Nephron (organoid): ENCODE data around the gene ADCY2.

Experiments used
- H3K27ac Mint-ChIP-seq, 3 experiments: 2 replicates each; pipeline ENCODE4 v1.8.0; 2020; ENCODE audit warnings: mixed read lengths in 3 of 3, mild to moderate bottlenecking in 2 of 3, moderate library complexity in 1 of 3
- H3K27me3 Mint-ChIP-seq: 2 replicates; pipeline ENCODE4 v1.8.0; 2021; ENCODE audit warnings: low read depth, mild to moderate bottlenecking, moderate library complexity, mixed read lengths
- H3K36me3 Mint-ChIP-seq: 2 replicates; pipeline ENCODE4 v1.8.0; 2020; ENCODE audit warnings: low read depth, mixed read lengths
- H3K4me1 Mint-ChIP-seq: 2 replicates; pipeline ENCODE4 v1.8.0; 2020; ENCODE audit warnings: mixed read lengths
- H3K4me3 Mint-ChIP-seq, 3 experiments: 2 replicates each; pipeline ENCODE4 v1.8.0; 2020; ENCODE audit warnings: mild to moderate bottlenecking in 3 of 3, mixed read lengths in 3 of 3, moderate library complexity in 2 of 3
- H3K9me3 Mint-ChIP-seq: 2 replicates; pipeline ENCODE4 v1.8.0; 2020; ENCODE audit warnings: mixed read lengths
- CTCF ChIP-seq, 3 experiments: fragments of 200-600 bp; sonication (generic); IDR thresholded peaks; one replicate each; pipeline ENCODE4 v1.5.0; 2021; ENCODE audit warnings: antibody characterized with exemption in 3 of 3; ENCODE audit not compliant: unreplicated experiment in 3 of 3

Gene ADCY2

GRCh38 chr5:7705261-7705660, 309.3 kb downstream of the ADCY2 start:
- Mint-ChIP-seq H3K27me3 (no peaks in the 10 kb centered on the region), H3K4me3 (no peak overlapping the region), H3K4me1 (no peaks in the 10 kb centered on the region), H3K36me3 (peaks cover 4% of the 10 kb centered on the region), H3K9me3 (peaks cover 3% of the 10 kb centered on the region), H3K27ac (no peak overlapping the region)
- no peak for TF ChIP-seq CTCF (IDR thresholded peaks at IDR 0.05; ENCODE audit: unreplicated experiment in 3 of 3)

DNA sequence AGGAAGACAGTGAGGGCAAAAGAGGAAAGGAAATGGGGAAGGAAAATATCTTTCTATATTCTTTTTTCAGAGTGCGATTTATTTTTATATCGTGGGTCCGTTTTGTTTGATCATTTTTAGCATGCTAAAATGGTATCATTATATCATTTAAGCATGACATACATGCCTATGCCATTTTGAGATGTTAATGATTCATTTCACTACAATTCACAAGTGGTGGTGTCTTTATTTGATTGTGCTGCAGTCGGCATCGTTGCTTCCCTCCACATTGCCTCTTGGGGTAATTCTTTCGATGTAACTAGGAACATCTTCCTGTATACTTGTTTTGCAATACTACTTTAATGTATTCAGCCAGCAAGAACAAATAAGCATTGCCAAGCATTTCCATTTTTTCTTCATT, 309.8 kb downstream of the ADCY2 start:
- Mint-ChIP-seq H3K36me3 (peaks cover 4% of the 10 kb centered on the region), H3K27ac (no peak overlapping the region), H3K4me3 (no peak overlapping the region), H3K27me3 (no peaks in the 10 kb centered on the region), H3K9me3 (peaks cover 3% of the 10 kb centered on the region), H3K4me1 (no peaks in the 10 kb centered on the region)
- no peak for TF ChIP-seq CTCF (IDR thresholded peaks at IDR 0.05; ENCODE audit: unreplicated experiment in 3 of 3)

DNA sequence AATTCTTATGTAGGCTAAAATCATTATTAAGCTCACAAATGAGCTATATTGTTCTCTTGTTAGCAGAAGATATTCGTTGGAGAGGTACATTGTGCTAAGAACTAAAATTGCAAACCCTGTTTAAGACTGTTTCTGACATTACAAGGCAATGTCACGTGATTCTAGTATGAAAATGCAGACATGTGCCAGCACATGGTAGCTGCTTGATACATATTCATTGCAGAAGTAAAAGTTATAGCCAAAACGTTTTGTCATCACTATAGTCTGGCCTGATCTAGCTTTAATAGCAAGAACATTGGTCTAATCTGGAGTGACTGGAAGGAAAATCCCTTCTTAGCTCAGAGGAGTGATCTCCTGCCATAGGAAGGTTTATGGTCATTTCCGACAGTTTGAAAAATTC, 310.3 kb downstream of the ADCY2 start:
- Mint-ChIP-seq H3K27ac (no peak overlapping the region), H3K27me3 (no peaks in the 10 kb centered on the region), H3K4me3 (no peak overlapping the region), H3K9me3 (peaks cover 3% of the 10 kb centered on the region), H3K4me1 (no peaks in the 10 kb centered on the region), H3K36me3 (peaks cover 4% of the 10 kb centered on the region)
- TF ChIP-seq CTCF (IDR thresholded peaks at IDR 0.05; ENCODE audit: unreplicated experiment in 3 of 3), result no peak

DNA sequence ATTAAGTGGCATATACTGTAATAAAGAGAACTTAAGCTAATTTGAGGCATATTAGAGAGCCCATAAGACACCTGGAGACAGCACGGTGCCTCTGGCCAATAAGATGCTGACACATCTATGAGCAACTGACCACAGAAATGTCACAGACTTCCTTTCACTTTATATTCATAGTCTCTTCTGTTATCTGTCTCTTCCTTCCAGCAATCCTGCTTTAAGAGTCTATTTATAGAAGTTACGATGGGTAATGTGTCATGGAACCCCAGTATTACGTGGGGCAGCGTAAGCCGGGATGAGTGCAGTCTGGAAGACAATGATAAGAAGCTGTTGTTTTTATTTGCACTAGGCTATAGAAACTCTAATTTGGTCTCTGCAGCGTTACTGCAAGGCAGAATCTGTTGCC, 318.2 kb downstream of the ADCY2 start:
- peaks cover 4% of the 10 kb centered on the region for H3K36me3 Mint-ChIP-seq
- no peak for TF ChIP-seq CTCF (IDR thresholded peaks at IDR 0.05; ENCODE audit: unreplicated experiment in 3 of 3)
- no peak overlapping the region for H3K4me3 Mint-ChIP-seq
- no peaks in the 10 kb centered on the region for H3K27me3 Mint-ChIP-seq
- H3K9me3 Mint-ChIP-seq, result no peaks in the 10 kb centered on the region
- no peaks in the 10 kb centered on the region for H3K4me1 Mint-ChIP-seq
- H3K27ac Mint-ChIP-seq, result no peak overlapping the region

DNA sequence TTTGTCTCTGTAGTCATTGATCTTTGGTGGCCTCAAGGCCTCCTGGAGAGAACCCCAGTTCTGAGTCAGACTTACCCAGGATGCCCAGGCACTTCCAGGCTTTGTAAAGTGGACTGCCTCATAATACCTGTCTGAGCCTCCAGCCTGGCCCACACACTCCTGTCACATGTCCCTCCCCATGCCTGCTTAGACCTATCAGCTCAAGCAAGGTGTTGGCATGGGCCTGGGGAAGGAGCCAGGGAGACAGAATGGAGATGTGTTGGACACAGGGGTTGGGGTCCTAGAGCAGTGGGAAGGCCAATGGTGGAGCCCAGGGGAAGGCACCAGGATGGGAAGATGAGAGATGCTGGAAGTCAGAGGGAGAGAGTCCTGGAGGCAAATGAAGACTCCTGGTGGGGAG, 318.8 kb downstream of the ADCY2 start:
- no peaks in the 10 kb centered on the region for H3K27me3 Mint-ChIP-seq
- no peaks in the 10 kb centered on the region for H3K4me1 Mint-ChIP-seq
- no peak overlapping the region for H3K4me3 Mint-ChIP-seq
- H3K9me3 Mint-ChIP-seq, result no peaks in the 10 kb centered on the region
- H3K36me3 Mint-ChIP-seq, result peaks cover 7% of the 10 kb centered on the region
- no peak overlapping the region for H3K27ac Mint-ChIP-seq
- no peak for TF ChIP-seq CTCF (IDR thresholded peaks at IDR 0.05; ENCODE audit: unreplicated experiment in 3 of 3)

DNA sequence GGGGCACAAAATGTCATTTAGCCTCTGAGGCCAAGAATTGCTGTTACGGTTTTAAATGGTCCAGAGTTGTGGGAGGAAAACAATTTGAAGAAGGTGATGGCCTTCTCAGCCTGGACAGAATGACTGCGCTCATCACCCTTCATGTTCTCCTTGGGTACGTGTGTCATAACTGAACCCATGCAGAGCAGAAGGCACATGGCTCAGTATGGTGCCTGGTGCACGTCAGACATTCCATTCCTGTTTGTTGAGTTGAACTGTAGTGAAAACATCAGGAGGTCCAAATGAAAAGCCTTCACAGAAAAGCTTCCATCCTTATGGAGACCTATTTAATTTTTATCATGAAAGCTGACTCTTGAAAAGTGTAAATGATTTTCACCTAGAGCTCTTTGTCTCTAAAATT, 321.8 kb downstream of the ADCY2 start:
- no peak overlapping the region for H3K27ac Mint-ChIP-seq
- H3K36me3 Mint-ChIP-seq, result peaks cover 7% of the 10 kb centered on the region
- no peak for TF ChIP-seq CTCF (IDR thresholded peaks at IDR 0.05; ENCODE audit: unreplicated experiment in 3 of 3)
- no peaks in the 10 kb centered on the region for H3K27me3 Mint-ChIP-seq
- H3K9me3 Mint-ChIP-seq, result peaks cover 3% of the 10 kb centered on the region
- no peaks in the 10 kb centered on the region for H3K4me1 Mint-ChIP-seq
- H3K4me3 Mint-ChIP-seq, result no peak overlapping the region
